B cell (primary cell): Measurements from ENCODE around the gene GYPA.

Experiments used
- EZH2 ChIP-seq: IDR thresholded peaks from 2 replicates; pipeline ENCODE4 v1.6.1; 2012; ENCODE audit warnings: borderline replicate concordance, low read depth, mild to moderate bottlenecking, moderate library complexity, low read length; ENCODE audit not compliant: insufficient read depth, poor library complexity, severe bottlenecking
- TF ChIP-seq, protein P1 (sequence below): fragments of 200-600 bp; IDR thresholded peaks from one replicate; pipeline ENCODE4 v1.8.0; 2022; ENCODE audit warnings: antibody characterized with exemption, mild to moderate bottlenecking

GRCh38 chr4:144176476-144176875 lies 36.0 kb upstream of the GYPA start:
- TF ChIP-seq, protein P1, sequence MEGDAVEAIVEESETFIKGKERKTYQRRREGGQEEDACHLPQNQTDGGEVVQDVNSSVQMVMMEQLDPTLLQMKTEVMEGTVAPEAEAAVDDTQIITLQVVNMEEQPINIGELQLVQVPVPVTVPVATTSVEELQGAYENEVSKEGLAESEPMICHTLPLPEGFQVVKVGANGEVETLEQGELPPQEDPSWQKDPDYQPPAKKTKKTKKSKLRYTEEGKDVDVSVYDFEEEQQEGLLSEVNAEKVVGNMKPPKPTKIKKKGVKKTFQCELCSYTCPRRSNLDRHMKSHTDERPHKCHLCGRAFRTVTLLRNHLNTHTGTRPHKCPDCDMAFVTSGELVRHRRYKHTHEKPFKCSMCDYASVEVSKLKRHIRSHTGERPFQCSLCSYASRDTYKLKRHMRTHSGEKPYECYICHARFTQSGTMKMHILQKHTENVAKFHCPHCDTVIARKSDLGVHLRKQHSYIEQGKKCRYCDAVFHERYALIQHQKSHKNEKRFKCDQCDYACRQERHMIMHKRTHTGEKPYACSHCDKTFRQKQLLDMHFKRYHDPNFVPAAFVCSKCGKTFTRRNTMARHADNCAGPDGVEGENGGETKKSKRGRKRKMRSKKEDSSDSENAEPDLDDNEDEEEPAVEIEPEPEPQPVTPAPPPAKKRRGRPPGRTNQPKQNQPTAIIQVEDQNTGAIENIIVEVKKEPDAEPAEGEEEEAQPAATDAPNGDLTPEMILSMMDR: no peak
- no peak for TF ChIP-seq EZH2
